ENCODE measurements around the gene ANKRD13A. TPM values are rescaled to one million over a fixed set of nuclear protein-coding genes. Genes with fewer than 3 reads are reported as not detected.
"Not testable (repeated sequence)": the region's sequence is repeated elsewhere in the genome, so short reads cannot be mapped to it uniquely, and the experiment has no call there.

ANKRD13A gene
- total RNA-seq, 1 donor from 2014 or later, result 52.2 TPM

GRCh38 chr12:109981311-109981710 is 17.9 kb upstream of the ANKRD13A start:
- Histone ChIP-seq H3K27me3 (ENCODE audit: control insufficient read depth in 3 of 3, insufficient read depth in 3 of 3, low read length in 3 of 3) (no peaks in the 10 kb centered on the region), H3K9ac (ENCODE audit: low read depth in 1 of 3, low read length in 3 of 3) (no peak overlapping the region), H3K4me1 (ENCODE audit: control insufficient read depth in 3 of 3, insufficient read depth in 3 of 3, low read length in 3 of 3) (no peaks in the 10 kb centered on the region), H3K9me3 (ENCODE audit: control insufficient read depth in 3 of 3, low read length in 3 of 3) (no peaks in the 10 kb centered on the region), H3K4me3 (ENCODE audit: low read length in 3 of 3) (no peak overlapping the region), H3K36me3 (ENCODE audit: control insufficient read depth in 3 of 3, insufficient read depth in 3 of 3, low read length in 3 of 3) (peaks cover 40 to 61% (median 56%) of the 10 kb centered on the region in 3 donors), H3K27ac (ENCODE audit: low read depth, low read length) (no peak overlapping the region)

GRCh38 chr12:109982210-109982609 is 17.0 kb upstream of the ANKRD13A start:
- H3K9me3 ChIP-seq (ENCODE audit: control insufficient read depth in 3 of 3, low read length in 3 of 3), result no peaks in the 10 kb centered on the region
- H3K27me3 ChIP-seq (ENCODE audit: control insufficient read depth in 3 of 3, insufficient read depth in 3 of 3, low read length in 3 of 3), result no peaks in the 10 kb centered on the region
- peaks cover 37 to 56% (median 56%) of the 10 kb centered on the region in 3 donors for H3K36me3 ChIP-seq (ENCODE audit: control insufficient read depth in 3 of 3, insufficient read depth in 3 of 3, low read length in 3 of 3)
- H3K4me1 ChIP-seq (ENCODE audit: control insufficient read depth in 3 of 3, insufficient read depth in 3 of 3, low read length in 3 of 3), result no peaks in the 10 kb centered on the region
- no peak overlapping the region for H3K9ac ChIP-seq (ENCODE audit: low read depth in 1 of 3, low read length in 3 of 3)
- no peak overlapping the region for H3K27ac ChIP-seq (ENCODE audit: low read depth, low read length)
- no peak overlapping the region for H3K4me3 ChIP-seq (ENCODE audit: low read length in 3 of 3)

- Histone ChIP-seq H3K27ac (ENCODE audit: low read depth, low read length) (no peak overlapping the region), H3K36me3 (ENCODE audit: control insufficient read depth in 3 of 3, insufficient read depth in 3 of 3, low read length in 3 of 3) (peaks cover 41 to 60% (median 60%) of the 10 kb centered on the region in 3 donors)
Observed at GRCh38 chr12:109983432-109984142, 15.6 kb upstream of the ANKRD13A start.

GRCh38 chr12:109986236-109986635 is 13.0 kb upstream of the ANKRD13A start:
- H3K36me3 ChIP-seq (ENCODE audit: control insufficient read depth in 3 of 3, insufficient read depth in 3 of 3, low read length in 3 of 3), result peaks cover 32 to 57% (median 55%) of the 10 kb centered on the region in 3 donors

More at GRCh38 chr12:109983432-109984142, 15.6 kb upstream of the ANKRD13A start:
- H3K27me3 ChIP-seq (ENCODE audit: control insufficient read depth in 3 of 3, insufficient read depth in 3 of 3, low read length in 3 of 3), result no peaks in the 10 kb centered on the region
- no peaks in the 10 kb centered on the region for H3K9me3 ChIP-seq (ENCODE audit: control insufficient read depth in 3 of 3, low read length in 3 of 3)
- no peaks in the 10 kb centered on the region for H3K4me1 ChIP-seq (ENCODE audit: control insufficient read depth in 3 of 3, insufficient read depth in 3 of 3, low read length in 3 of 3)
- H3K9ac ChIP-seq (ENCODE audit: low read depth in 1 of 3, low read length in 3 of 3), result no peak overlapping the region
- no peak overlapping the region for H3K4me3 ChIP-seq (ENCODE audit: low read length in 3 of 3)

GRCh38 chr12:109987615-109988014 is 11.6 kb upstream of the ANKRD13A start:
- H3K4me1 ChIP-seq (ENCODE audit: control insufficient read depth in 3 of 3, insufficient read depth in 3 of 3, low read length in 3 of 3), result no peaks in the 10 kb centered on the region
- no peak overlapping the region for H3K9ac ChIP-seq (ENCODE audit: low read depth in 1 of 3, low read length in 3 of 3)
- no peak overlapping the region for H3K4me3 ChIP-seq (ENCODE audit: low read length in 3 of 3)
- no peaks in the 10 kb centered on the region for H3K9me3 ChIP-seq (ENCODE audit: control insufficient read depth in 3 of 3, low read length in 3 of 3)
- H3K36me3 ChIP-seq (ENCODE audit: control insufficient read depth in 3 of 3, insufficient read depth in 3 of 3, low read length in 3 of 3), result peaks cover 28 to 52% (median 49%) of the 10 kb centered on the region in 3 donors
- no peaks in the 10 kb centered on the region for H3K27me3 ChIP-seq (ENCODE audit: control insufficient read depth in 3 of 3, insufficient read depth in 3 of 3, low read length in 3 of 3)
- no peak overlapping the region for H3K27ac ChIP-seq (ENCODE audit: low read depth, low read length)

More at GRCh38 chr12:109986236-109986635, 13.0 kb upstream of the ANKRD13A start:
- not testable (repeated sequence) for H3K4me3 ChIP-seq (ENCODE audit: low read length in 3 of 3); H3K27me3 ChIP-seq (ENCODE audit: control insufficient read depth in 3 of 3, insufficient read depth in 3 of 3, low read length in 3 of 3); H3K4me1 ChIP-seq (ENCODE audit: control insufficient read depth in 3 of 3, insufficient read depth in 3 of 3, low read length in 3 of 3); H3K9ac ChIP-seq (ENCODE audit: low read depth in 1 of 3, low read length in 3 of 3); H3K9me3 ChIP-seq (ENCODE audit: control insufficient read depth in 3 of 3, low read length in 3 of 3); H3K27ac ChIP-seq (ENCODE audit: low read depth, low read length)

GRCh38 chr12:109988274-109988673 is 11.0 kb upstream of the ANKRD13A start:
- Histone ChIP-seq H3K4me1 (ENCODE audit: control insufficient read depth in 3 of 3, insufficient read depth in 3 of 3, low read length in 3 of 3) (no peaks in the 10 kb centered on the region), H3K27ac (ENCODE audit: low read depth, low read length) (no peak overlapping the region), H3K9ac (ENCODE audit: low read depth in 1 of 3, low read length in 3 of 3) (no peak overlapping the region)

GRCh38 chr12:109988903-109989302 is 10.3 kb upstream of the ANKRD13A start:
- H3K27ac ChIP-seq (ENCODE audit: low read depth, low read length), result no peak overlapping the region
- no peak overlapping the region for H3K4me3 ChIP-seq (ENCODE audit: low read length in 3 of 3)
- no peaks in the 10 kb centered on the region for H3K27me3 ChIP-seq (ENCODE audit: control insufficient read depth in 3 of 3, insufficient read depth in 3 of 3, low read length in 3 of 3)
- H3K36me3 ChIP-seq (ENCODE audit: control insufficient read depth in 3 of 3, insufficient read depth in 3 of 3, low read length in 3 of 3), result peaks cover 18 to 44% (median 36%) of the 10 kb centered on the region in 3 donors
- H3K4me1 ChIP-seq (ENCODE audit: control insufficient read depth in 3 of 3, insufficient read depth in 3 of 3, low read length in 3 of 3), result peaks cover 0 to 4% (median 0%) of the 10 kb centered on the region in 3 donors
- H3K9me3 ChIP-seq (ENCODE audit: control insufficient read depth in 3 of 3, low read length in 3 of 3), result no peaks in the 10 kb centered on the region
- no peak overlapping the region for H3K9ac ChIP-seq (ENCODE audit: low read depth in 1 of 3, low read length in 3 of 3)

More at GRCh38 chr12:109988274-109988673, 11.0 kb upstream of the ANKRD13A start:
- Histone ChIP-seq H3K9me3 (ENCODE audit: control insufficient read depth in 3 of 3, low read length in 3 of 3) (no peaks in the 10 kb centered on the region), H3K27me3 (ENCODE audit: control insufficient read depth in 3 of 3, insufficient read depth in 3 of 3, low read length in 3 of 3) (no peaks in the 10 kb centered on the region), H3K36me3 (ENCODE audit: control insufficient read depth in 3 of 3, insufficient read depth in 3 of 3, low read length in 3 of 3) (peaks cover 23 to 50% (median 42%) of the 10 kb centered on the region in 3 donors), H3K4me3 (ENCODE audit: low read length in 3 of 3) (no peak overlapping the region)

GRCh38 chr12:109989380-109989779 is 9.8 kb upstream of the ANKRD13A start:
- Histone ChIP-seq H3K36me3 (ENCODE audit: control insufficient read depth in 3 of 3, insufficient read depth in 3 of 3, low read length in 3 of 3) (peaks cover 18 to 41% (median 34%) of the 10 kb centered on the region in 3 donors), H3K4me3 (ENCODE audit: low read length in 3 of 3) (no peak overlapping the region), H3K9me3 (ENCODE audit: control insufficient read depth in 3 of 3, low read length in 3 of 3) (no peaks in the 10 kb centered on the region), H3K27me3 (ENCODE audit: control insufficient read depth in 3 of 3, insufficient read depth in 3 of 3, low read length in 3 of 3) (no peaks in the 10 kb centered on the region), H3K4me1 (ENCODE audit: control insufficient read depth in 3 of 3, insufficient read depth in 3 of 3, low read length in 3 of 3) (peaks cover 2 to 4% (median 2%) of the 10 kb centered on the region in 3 donors), H3K9ac (ENCODE audit: low read depth in 1 of 3, low read length in 3 of 3) (no peak overlapping the region), H3K27ac (ENCODE audit: low read depth, low read length) (no peak overlapping the region)

GRCh38 chr12:109991586-109991985 is 7.6 kb upstream of the ANKRD13A start:
- Histone ChIP-seq H3K27ac (ENCODE audit: low read depth, low read length) (no peak overlapping the region), H3K4me3 (ENCODE audit: low read length in 3 of 3) (no peak overlapping the region), H3K27me3 (ENCODE audit: control insufficient read depth in 3 of 3, insufficient read depth in 3 of 3, low read length in 3 of 3) (no peaks in the 10 kb centered on the region), H3K9ac (ENCODE audit: low read depth in 1 of 3, low read length in 3 of 3) (no peak overlapping the region), H3K4me1 (ENCODE audit: control insufficient read depth in 3 of 3, insufficient read depth in 3 of 3, low read length in 3 of 3) (peaks cover 13 to 18% (median 14%) of the 10 kb centered on the region in 3 donors), H3K9me3 (ENCODE audit: control insufficient read depth in 3 of 3, low read length in 3 of 3) (no peaks in the 10 kb centered on the region), H3K36me3 (ENCODE audit: control insufficient read depth in 3 of 3, insufficient read depth in 3 of 3, low read length in 3 of 3) (peaks cover 10 to 36% (median 30%) of the 10 kb centered on the region in 3 donors)

- Histone ChIP-seq H3K27ac (ENCODE audit: low read depth, low read length) (no peak overlapping the region), H3K9ac (ENCODE audit: low read depth in 1 of 3, low read length in 3 of 3) (no peak overlapping the region), H3K36me3 (ENCODE audit: control insufficient read depth in 3 of 3, insufficient read depth in 3 of 3, low read length in 3 of 3) (peaks cover 5 to 30% (median 23%) of the 10 kb centered on the region in 3 donors), H3K27me3 (ENCODE audit: control insufficient read depth in 3 of 3, insufficient read depth in 3 of 3, low read length in 3 of 3) (no peaks in the 10 kb centered on the region), H3K4me1 (ENCODE audit: control insufficient read depth in 3 of 3, insufficient read depth in 3 of 3, low read length in 3 of 3) (peaks cover 13 to 21% (median 14%) of the 10 kb centered on the region in 3 donors), H3K4me3 (ENCODE audit: low read length in 3 of 3) (no peak overlapping the region), H3K9me3 (ENCODE audit: control insufficient read depth in 3 of 3, low read length in 3 of 3) (no peaks in the 10 kb centered on the region)
Observed at GRCh38 chr12:109993091-109993490, 6.1 kb upstream of the ANKRD13A start.

Data from skeletal muscle tissue (tissue), 4 donors.